Right ventricle myocardium superior (tissue), 1 donor: Measurements from ENCODE around the gene LOXL1. TPM values are rescaled to one million over a fixed set of nuclear protein-coding genes. Genes with fewer than 3 reads are reported as not detected.
A peak's percentile ranks its signal among the peaks of the same experiment; 100 is the strongest.
"Not testable (repeated sequence)": the region's sequence is repeated elsewhere in the genome, so short reads cannot be mapped to it uniquely, and the experiment has no call there.

Experiments used
- ATAC-seq: fragments of 200-7000 bp; cut with Tn5 transposase; one replicate; pipeline ENCODE4 v1.9.1; 2020; ENCODE audit warnings: mild to moderate bottlenecking; ENCODE audit not compliant: poor library complexity
- DNase-seq: peaks from one replicate; pipeline ENCODE4 v3.0.0-alpha.2; 2020
- intact Hi-C: fragments of 100-400 bp; cut with DNase I; formaldehyde crosslinking; loops from one replicate; pipeline ENCODE4 v1.11.2; 2022
- total RNA-seq: library from RNA; stranded (reverse); fragmentation: NEBNext Ultra II Directional; extraction: Animal tissue kit (Norgen Biotek cat#: 25700); gene quantifications from one replicate; pipeline ENCODE4 v1.2.1, GENCODE V29; 2021
- donor health status: DM: no; HTN: yes; CAD: no; lungs with severe emphysema.

LOXL1 gene
- total RNA-seq, 1 donor from 2014 or later = 14.6 TPM

DNA sequence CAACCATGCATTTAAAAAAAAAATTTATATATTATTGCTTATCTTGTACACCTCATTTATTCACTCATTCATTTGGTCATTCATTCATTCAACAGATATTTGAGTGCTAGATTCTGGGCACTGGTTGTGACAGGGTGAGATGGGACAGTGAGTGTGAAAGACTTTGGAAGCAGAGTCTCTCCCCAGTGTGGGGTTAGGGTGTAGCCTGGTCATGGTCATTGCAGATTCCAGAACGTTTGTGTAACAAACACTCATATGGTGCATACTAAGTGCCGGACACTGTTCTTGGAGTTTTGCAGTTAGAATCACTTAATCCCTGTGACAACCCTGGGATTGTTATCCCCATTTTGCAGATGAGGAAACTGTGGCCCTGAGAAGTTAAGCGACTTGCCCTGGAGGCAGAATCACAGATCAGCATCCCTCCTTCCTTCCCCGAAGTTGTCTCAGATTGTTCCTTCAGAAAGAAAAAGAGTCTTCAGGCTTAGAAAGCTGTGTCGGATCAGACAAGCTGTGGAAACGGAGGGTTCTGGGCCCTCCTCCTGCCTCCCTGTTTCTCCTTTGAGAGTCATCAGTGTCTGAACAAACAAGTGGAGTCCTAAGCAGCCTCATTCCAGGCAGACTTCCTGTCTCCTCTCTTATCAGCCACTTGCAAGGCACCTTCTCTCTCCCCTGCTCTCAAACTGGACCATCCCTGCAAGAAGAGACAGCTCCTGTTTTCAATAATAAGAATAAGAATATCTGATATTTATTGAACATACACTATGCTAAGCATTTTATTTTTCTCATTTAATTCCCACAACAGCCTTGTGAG lies 6.3 kb downstream of the LOXL1 start:
- DNase-seq (peak; percentile 6), ATAC-seq (no peak)
- intact Hi-C loops = no loop called here

GRCh38 chr15:73934281-73934680 lies 8.0 kb downstream of the LOXL1 start:
- intact Hi-C loops = no loop called here
- DNase-seq (peak; percentile 17), ATAC-seq (no peak)

GRCh38 chr15:73935547-73935946 lies 9.3 kb downstream of the LOXL1 start:
- intact Hi-C loops = no loop called here
- ATAC-seq (no peak), DNase-seq (peak; percentile 24)

GRCh38 chr15:73936181-73936580 lies 9.9 kb downstream of the LOXL1 start:
- ATAC-seq = peak; percentile 50
- peak; percentile 43 for DNase-seq
- intact Hi-C loops = no loop called here

GRCh38 chr15:73936588-73937290 lies 10.5 kb downstream of the LOXL1 start:
- ATAC-seq = no peak
- DNase-seq = peak; percentile 5
- intact Hi-C loops = no loop called here

DNA sequence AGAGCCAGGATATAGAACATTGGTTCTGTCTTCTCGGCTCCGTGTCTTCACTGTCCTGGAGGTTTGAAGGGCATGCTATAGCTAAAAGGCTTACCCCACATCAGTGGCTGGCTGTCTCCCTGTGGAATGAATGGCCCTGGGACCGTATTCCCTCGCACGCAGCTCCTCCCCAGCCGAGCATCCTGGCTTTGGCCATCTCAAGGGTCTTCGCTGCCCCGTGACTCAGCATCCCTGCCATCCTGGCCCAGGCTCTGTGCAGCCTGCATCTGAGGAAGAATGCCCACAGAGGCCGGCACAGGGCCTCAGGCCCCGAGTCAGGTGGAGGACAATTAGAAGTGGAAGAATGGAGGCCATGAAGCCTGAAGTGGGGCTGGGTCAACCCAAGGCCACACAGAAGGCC lies 11.0 kb downstream of the LOXL1 start:
- no peak for ATAC-seq
- peak; percentile 37 for DNase-seq
- intact Hi-C loops = no loop called here

- ATAC-seq (no peak), DNase-seq (peak; percentile 35)
- intact Hi-C loops = no loop called here
These were observed 11.5 kb downstream of the LOXL1 start for GRCh38 chr15:73937726-73938125.

GRCh38 chr15:73938516-73938915 lies 12.3 kb downstream of the LOXL1 start:
- peak; percentile 17 for DNase-seq
- ATAC-seq, intact Hi-C loops: not testable (repeated sequence)

- intact Hi-C loops = no loop called here
- no peak for ATAC-seq
- peak; percentile 29 for DNase-seq
These were observed 12.9 kb downstream of the LOXL1 start for GRCh38 chr15:73939138-73939537.

DNA sequence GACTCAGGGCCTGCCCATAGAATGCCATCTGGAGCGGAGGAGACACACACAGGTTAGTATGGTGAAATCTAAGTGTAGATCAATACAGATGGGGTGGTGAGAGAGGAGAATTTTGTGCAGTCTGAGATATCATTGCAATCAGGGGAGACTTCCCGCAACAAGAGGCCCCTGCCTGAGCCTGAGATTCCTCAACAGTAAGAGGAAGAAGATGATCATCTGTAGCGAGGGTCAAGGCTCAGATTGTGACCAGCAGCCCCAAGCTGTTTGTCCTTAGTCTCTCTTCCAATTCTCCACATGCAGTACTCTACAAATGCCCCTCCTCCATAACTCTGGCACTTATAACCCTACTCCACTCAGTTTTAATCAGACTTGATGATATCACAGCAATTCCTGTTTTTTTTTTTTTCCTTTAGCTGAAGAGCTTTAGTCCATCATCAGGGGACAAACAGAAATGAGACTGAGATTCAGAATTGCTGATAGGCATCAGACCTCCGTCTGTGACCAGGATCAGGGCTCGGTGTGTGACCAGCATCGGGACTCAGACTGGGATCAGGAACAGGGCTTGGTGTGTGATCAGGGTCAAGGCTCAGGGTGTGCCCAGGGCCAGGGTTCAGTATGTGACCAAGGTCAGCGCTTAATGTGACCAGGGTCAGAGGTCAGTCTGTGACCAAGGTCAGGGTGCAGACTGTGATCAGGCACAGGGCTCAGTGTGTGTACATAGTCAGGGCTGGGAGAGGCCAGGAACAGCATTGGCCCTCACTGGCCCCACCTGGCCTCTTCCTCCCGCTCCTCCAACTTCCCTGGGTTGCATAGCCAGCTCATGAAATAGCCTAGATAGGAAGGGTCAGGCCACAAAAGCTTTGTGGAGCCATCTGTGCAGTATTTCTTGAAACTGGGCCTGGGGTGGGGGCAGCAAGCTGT lies 14.1 kb downstream of the LOXL1 start:
- intact Hi-C loops = no loop called here
- ATAC-seq = no peak
- DNase-seq = peak; percentile 30

DNA sequence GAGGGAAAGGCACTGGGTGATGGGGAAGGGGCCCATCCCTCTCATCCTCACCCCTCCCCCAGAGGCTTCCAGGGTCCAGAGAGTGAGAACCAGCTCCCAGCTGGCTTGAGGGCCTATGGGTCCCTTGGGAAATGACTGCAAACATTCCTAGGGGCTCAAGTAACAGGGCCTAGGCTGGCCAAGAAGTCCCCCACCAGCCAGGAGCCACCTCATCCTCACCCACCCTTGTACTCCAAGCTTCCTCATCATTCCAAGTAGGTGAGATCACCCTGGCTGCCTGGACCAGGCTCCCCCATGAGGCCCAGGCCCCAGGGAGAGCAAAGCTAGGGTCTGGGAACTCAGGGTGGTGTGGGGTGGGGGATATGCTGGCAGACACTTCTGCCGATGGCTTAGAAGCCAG lies 14.8 kb downstream of the LOXL1 start:
- peak; percentile 37 for DNase-seq
- peak; percentile 30 for ATAC-seq
- intact Hi-C loops = no loop called here

GRCh38 chr15:73941449-73941848 lies 15.2 kb downstream of the LOXL1 start:
- ATAC-seq (no peak), DNase-seq (peak; percentile 3)
- intact Hi-C loops = no loop called here

DNA sequence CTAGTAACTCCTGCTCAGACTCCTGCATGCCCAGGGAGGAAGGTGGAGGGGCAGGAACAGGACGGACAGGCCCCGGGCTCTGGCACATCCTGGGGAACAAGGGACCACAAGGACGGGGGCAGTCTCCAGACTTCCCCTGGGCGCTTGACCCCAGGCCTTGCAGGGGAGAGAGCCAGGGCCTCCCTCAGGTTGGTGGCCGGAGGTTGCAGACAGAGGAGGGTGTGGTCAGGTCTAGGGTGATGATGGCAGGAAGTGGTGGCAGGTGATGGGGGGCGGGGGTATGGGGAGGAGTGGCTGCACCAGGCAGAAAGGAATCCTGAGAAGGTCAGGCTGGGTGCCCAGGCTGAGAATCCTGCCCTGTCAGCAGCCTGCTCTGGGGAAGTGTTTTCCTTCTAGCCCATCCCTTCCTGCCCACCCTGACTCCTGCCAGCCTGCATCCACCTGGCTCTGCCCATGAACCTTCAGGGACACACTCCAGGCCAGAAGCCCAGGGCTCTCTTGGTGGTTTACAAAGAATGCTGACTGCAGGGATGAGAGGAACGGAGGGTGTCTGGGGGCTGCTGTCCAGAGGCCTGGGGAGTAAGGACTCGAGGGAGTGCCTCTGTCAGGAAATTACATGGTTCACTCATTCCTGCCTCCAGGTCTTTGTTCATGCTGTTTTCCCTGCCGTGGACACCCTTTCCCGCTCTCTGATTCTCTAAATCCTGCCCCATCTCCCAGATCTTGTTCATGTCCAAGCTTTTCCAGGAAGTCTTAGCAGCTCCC lies 15.8 kb downstream of the LOXL1 start:
- intact Hi-C loops = no loop called here
- DNase-seq (peak; percentile 36), ATAC-seq (no peak)

DNA sequence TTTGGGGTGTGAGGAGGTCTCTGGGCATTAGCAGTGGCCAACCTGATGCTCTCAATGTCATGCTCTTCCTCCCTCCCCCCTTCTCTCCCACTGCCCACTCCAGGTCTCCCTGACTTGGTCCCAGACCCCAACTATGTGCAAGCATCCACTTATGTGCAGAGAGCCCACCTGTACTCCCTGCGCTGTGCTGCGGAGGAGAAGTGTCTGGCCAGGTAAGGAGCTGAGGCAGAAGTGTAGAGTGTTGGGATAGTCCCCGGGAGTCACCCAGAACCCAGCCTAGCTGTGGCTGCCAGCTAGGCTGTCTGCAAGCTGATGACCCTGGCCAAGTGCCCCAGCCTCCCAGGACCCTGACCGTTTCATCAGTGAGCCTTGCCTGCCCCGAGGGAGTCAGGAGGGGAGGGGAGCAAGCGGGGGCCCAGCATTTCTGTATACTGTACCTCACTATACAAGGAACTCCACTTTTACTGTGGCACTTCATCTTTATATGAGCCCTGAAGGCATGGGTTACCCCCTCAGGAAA lies 16.5 kb downstream of the LOXL1 start:
- intact Hi-C loops = no loop called here
- no peak for ATAC-seq
- peak; percentile 27 for DNase-seq

- peak; percentile 42 for DNase-seq
- intact Hi-C loops = no loop called here
- peak; percentile 28 for ATAC-seq
These were observed 18.2 kb downstream of the LOXL1 start for GRCh38 chr15:73944161-73945129.

DNA sequence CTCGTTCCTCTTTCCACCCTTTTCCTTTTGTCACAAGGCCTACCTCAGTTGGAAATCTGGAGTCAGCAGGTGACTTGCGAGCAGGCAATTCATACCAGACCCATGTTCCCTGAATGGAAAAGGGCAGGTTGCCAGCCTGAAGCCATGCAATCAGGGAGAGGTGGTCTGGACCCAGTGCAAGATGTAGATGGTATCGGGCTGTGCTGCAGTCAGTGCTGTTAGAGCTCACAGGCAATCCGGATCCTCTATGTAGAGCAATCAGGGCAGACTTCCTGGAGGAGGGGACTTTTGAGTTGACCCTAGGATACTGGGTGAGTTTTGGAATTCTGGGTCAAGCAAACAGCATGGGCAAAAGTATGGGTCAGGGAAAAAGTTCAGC lies 18.9 kb downstream of the LOXL1 start:
- intact Hi-C loops = no loop called here
- ATAC-seq = no peak
- no peak for DNase-seq

DNA sequence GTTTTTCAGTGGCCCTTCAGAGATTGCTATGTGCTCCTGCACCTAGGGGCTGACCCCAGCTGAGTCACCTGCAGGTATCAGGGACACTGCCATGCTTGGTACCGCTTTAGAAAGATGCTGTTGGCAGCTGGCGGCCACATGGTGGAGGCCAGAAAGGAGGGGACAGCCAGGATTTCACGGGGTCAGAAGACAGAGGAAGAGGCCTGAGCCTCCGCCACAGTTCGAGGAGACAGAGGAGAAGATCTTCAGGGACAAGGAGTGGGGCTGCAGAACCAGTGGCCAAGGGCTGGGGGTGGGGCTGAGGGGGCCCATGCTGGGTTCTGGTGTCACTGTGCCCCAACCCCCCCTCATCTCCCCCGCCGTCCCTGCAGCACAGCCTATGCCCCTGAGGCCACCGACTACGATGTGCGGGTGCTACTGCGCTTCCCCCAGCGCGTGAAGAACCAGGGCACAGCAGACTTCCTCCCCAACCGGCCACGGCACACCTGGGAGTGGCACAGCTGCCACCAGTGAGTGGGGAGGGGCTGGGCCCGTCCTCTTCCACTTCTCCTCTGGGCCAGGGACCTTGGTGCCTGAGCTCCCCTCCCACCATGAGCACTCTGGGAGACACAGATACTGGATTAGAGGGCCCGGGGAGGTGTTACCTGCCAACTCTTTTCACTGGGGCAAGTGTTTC lies 19.9 kb downstream of the LOXL1 start:
- ATAC-seq (no peak), DNase-seq (peak; percentile 23)
- intact Hi-C loops = no loop called here
